ENCODE results near the gene DOCK10. TPM values are rescaled to one million over a fixed set of nuclear protein-coding genes. Genes with fewer than 3 reads are reported as not detected.

Gene DOCK10
- total and polyA plus RNA-seq, 11 donors = 0.31 to 28.6 (median 2.0) TPM

DNA sequence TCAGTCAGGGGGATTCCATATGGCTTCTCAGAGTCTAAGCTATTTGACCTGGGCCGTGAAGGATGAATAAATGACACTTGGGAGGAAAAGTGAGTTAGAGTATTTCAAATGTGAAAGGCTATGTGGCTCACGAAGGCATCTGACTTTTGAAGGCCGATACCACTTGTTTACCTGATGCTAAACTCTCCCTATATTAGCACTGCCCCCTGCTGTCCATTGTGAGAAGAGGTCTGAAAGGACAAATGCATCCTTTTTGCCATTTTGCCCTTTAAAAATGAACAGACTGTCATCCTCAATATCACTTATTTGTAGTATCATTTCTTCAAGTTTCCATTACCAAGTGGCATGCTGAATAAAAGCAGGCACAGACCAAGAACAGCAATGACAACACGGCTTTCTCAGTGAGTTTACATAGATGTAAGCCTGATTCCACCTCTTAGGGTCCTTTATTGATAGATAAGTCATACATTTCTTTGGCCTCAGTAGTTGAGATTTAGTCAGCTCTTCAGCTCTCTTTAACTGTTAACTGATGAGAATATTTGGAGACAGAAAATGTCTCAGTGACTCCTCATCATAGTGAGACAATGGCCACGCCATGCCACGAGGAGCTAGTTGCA lies 40.1 kb downstream of the DOCK10 start:
- no peak overlapping the region for H3K4me3 ChIP-seq
- H3K4me1 ChIP-seq = peaks cover 0 to 16% (median 0%) of the 10 kb centered on the region in 12 donors
- DNase-seq = peak in 3 of 5 donors; percentile 15 to 49 (median 37)
- no peak overlapping the region for H3K27ac ChIP-seq
- H3K36me3 ChIP-seq = no peaks in the 10 kb centered on the region
- WGBS, 4 donors = 42 to 52% (median 50%) methylated on average over 6 of the region's 6 CpGs
- H3K9me3 ChIP-seq = no peaks in the 10 kb centered on the region
- peaks cover 0 to 3% (median 0%) of the 10 kb centered on the region in 9 donors for H3K27me3 ChIP-seq
- peak in 1 of 4 donors; percentile 46 for ATAC-seq
- TF ChIP-seq CTCF (IDR thresholded peaks at IDR 0.05) = peak; percentile 31 to 72 (median 60)
- no peak for TF ChIP-seq POLR2A (IDR thresholded peaks at IDR 0.05)
- intact Hi-C loops (cut with DNase I) = loop anchor here in 3 of 10 donors (10.0 kb wide), 3 partner anchors 147 to 207 kb away; no protein-coding TSS in a partner anchor

- H3K36me3 ChIP-seq = no peaks in the 10 kb centered on the region
- ATAC-seq = no peak
- DNase-seq = no peak
- no peaks in the 10 kb centered on the region for H3K27me3 ChIP-seq
- H3K9me3 ChIP-seq = no peaks in the 10 kb centered on the region
- H3K27ac ChIP-seq = no peak overlapping the region
- 76 to 88% (median 85%) methylated on average over 3 of the region's 3 CpGs for WGBS, 4 donors
- TF ChIP-seq CTCF (IDR thresholded peaks at IDR 0.05) (no peak), POLR2A (IDR thresholded peaks at IDR 0.05) (no peak)
- H3K4me1 ChIP-seq = peaks cover 0 to 16% (median 0%) of the 10 kb centered on the region in 12 donors
- no peak overlapping the region for H3K4me3 ChIP-seq
- intact Hi-C loops (cut with DNase I) = loop anchor here in 3 of 10 donors (10.0 kb wide), 3 partner anchors 145 to 205 kb away; no protein-coding TSS in a partner anchor
Measured at GRCh38 chr2:224999754-225000153, 42.5 kb downstream of the DOCK10 start.

DNA sequence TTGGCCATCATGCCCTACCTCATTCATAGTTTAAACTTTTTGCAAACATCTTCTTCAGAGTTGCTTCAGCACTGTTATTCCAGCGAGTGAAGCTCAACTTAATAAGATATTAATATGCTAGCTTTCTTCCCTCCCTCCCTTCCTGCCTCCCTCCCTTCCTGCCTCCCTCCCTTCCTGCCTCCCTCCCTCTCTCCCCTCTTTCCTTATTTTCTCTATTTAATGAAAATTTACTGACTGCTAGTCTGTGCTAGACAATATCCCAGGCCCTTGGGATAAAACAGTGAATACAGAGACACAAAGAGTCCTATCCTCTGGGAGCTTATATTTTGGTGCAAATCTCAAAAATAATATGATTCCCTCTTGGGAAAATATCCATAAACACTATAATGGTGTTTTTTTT lies 42.9 kb downstream of the DOCK10 start:
- no peaks in the 10 kb centered on the region for H3K9me3 ChIP-seq
- no peaks in the 10 kb centered on the region for H3K27me3 ChIP-seq
- TF ChIP-seq CTCF (IDR thresholded peaks at IDR 0.05) = no peak
- no peak for TF ChIP-seq POLR2A (IDR thresholded peaks at IDR 0.05)
- peaks cover 0 to 16% (median 0%) of the 10 kb centered on the region in 12 donors for H3K4me1 ChIP-seq
- no peaks in the 10 kb centered on the region for H3K36me3 ChIP-seq
- no peak overlapping the region for H3K4me3 ChIP-seq
- no peak overlapping the region for H3K27ac ChIP-seq
- ATAC-seq (no peak), DNase-seq (no peak)
- 27 to 61% (median 36%) methylated on average over 1 of the region's 1 CpG for WGBS, 4 donors
- intact Hi-C loops (cut with DNase I) = no loop called here

DNA sequence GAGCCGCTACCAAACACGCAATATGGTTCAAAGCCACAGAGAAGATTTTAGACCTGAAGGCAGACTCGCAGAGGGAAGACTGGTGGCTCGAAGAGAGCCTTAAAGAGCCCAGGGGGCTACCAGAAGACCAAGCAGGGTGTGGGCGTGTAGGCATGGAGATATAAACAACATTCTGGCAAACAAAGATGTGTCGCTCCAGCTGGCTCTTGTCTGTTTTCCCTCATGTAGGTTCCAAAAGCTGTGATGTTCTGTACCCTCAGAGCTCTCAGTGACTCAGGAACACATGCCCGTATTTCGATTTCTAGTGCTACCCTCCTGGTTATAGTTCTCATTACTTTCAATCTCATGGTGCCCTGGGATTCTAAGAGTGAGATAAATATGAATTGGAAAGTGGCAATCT lies 44.5 kb downstream of the DOCK10 start:
- peak in 2 of 5 donors; percentile 12 to 29 for DNase-seq
- no peaks in the 10 kb centered on the region for H3K9me3 ChIP-seq
- intact Hi-C loops (cut with DNase I) = no loop called here
- no peak overlapping the region for H3K27ac ChIP-seq
- no peak for TF ChIP-seq POLR2A (IDR thresholded peaks at IDR 0.05)
- no peak for TF ChIP-seq CTCF (IDR thresholded peaks at IDR 0.05)
- no peaks in the 10 kb centered on the region for H3K27me3 ChIP-seq
- peak in 1 of 4 donors; percentile 63 for ATAC-seq
- peaks cover 0 to 16% (median 0%) of the 10 kb centered on the region in 12 donors for H3K4me1 ChIP-seq
- H3K36me3 ChIP-seq = no peaks in the 10 kb centered on the region
- 70 to 81% (median 74%) methylated on average over 8 of the region's 8 CpGs for WGBS, 4 donors
- H3K4me3 ChIP-seq = no peak overlapping the region

Measured in heart left ventricle (tissue), 16 donors.